GM12801 (cell line): ENCODE data around the gene SLC22A5.

Experiments
- TF ChIP-seq, protein P1 (sequence below): IDR thresholded peaks from one replicate; pipeline ENCODE4 v1.5.1; 2011; ENCODE audit warnings: control low read depth; ENCODE audit not compliant: insufficient read length; ENCODE audit errors: extremely low read depth

The SLC22A5 gene

DNA sequence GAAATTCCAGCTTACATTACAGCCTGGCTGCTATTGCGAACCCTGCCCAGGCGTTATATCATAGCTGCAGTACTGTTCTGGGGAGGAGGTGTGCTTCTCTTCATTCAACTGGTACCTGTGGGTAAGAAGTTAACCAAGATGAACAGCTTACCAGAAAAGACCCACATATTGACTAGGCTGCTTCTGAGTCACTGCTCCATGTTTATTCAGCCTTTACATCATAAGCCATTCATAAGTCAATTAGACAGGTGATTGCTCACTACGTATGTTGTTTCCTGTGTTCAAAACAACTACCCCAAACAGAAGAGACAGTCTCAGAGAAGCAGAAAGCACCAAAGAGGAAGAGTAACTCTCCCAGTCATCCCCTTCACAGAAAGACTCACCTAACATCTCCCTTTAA is 34.7 kb upstream of the SLC22A5 start:
- TF ChIP-seq, protein P1, sequence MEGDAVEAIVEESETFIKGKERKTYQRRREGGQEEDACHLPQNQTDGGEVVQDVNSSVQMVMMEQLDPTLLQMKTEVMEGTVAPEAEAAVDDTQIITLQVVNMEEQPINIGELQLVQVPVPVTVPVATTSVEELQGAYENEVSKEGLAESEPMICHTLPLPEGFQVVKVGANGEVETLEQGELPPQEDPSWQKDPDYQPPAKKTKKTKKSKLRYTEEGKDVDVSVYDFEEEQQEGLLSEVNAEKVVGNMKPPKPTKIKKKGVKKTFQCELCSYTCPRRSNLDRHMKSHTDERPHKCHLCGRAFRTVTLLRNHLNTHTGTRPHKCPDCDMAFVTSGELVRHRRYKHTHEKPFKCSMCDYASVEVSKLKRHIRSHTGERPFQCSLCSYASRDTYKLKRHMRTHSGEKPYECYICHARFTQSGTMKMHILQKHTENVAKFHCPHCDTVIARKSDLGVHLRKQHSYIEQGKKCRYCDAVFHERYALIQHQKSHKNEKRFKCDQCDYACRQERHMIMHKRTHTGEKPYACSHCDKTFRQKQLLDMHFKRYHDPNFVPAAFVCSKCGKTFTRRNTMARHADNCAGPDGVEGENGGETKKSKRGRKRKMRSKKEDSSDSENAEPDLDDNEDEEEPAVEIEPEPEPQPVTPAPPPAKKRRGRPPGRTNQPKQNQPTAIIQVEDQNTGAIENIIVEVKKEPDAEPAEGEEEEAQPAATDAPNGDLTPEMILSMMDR, result no peak

DNA sequence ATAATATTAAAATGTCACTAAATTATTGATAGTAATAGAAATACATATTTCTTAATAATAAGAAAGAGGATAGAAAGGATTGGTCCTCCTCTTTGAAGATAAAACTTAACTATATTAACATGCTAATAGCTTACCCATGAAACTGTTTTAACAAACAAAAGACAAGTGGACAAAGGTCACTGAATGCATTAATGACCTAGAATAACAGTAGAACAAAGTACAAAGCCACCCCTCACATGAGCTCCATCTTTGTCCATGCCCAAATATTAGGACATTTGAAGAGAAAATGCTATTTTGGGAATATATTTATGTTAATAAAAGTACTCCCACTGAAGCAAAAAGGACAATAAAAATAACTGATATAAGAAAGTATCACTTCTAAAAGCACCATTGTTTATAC is 34.1 kb upstream of the SLC22A5 start:
- TF ChIP-seq, protein P1, result no peak

DNA sequence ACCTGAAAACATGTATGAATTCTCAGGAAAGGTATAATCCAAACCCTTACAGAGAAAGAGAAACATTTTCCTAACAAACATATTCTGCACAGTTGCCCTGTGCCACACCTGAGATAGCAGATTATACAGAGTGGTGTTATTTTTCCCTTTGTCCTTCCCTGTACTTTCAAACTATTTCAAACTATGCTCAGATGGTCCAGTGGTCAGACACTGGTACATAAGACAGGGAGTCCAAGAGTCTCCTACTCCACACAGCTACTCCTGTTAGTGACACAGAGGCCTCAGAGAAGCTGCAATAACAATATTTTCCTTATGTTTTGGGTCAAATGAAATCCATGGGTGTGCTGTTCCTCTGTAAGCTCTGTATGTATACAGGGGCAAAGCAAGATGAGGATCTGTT is 30.0 kb upstream of the SLC22A5 start:
- TF ChIP-seq, protein P1, result no peak

DNA sequence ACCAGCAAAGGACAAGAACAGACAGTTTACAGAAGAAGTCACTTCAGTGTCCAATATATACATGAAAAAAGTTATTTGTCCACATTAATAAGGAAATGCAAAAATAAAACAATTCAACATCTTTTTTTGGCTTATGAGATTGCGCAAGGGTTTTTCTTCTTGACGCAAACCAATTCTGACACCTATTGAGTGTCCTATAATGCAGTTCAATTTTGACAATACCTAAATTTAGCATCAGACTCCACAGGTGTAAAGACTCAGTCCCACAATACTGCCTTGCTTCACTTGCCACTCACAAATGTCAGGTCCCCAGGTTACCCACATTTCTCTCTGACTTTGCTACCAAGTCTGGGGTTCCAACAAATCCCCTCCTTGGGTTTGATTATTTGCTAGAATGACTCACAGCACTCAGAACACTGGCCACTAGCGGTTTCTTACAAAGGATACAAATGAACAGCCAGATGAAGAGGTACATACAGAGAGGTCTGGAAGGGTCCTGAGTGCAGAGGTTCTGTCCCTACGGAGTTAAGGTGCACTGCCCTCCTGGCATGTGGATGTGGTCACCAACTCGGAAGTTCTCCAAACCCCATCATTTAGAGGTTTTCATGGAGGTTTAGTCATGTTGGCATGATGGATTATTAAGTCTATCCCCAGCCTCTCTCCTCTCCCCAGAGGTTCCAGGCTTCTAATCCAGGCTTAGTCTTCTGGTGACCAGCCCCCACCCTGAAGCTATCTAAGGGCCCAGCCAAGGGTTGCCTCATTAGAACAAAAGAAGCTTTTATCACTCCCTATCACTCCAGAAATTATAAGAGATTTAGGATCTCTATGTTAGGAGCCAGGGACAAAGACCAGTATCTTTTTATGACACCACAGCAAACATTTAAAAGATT is 27.0 kb upstream of the SLC22A5 start:
- TF ChIP-seq, protein P1, result no peak

DNA sequence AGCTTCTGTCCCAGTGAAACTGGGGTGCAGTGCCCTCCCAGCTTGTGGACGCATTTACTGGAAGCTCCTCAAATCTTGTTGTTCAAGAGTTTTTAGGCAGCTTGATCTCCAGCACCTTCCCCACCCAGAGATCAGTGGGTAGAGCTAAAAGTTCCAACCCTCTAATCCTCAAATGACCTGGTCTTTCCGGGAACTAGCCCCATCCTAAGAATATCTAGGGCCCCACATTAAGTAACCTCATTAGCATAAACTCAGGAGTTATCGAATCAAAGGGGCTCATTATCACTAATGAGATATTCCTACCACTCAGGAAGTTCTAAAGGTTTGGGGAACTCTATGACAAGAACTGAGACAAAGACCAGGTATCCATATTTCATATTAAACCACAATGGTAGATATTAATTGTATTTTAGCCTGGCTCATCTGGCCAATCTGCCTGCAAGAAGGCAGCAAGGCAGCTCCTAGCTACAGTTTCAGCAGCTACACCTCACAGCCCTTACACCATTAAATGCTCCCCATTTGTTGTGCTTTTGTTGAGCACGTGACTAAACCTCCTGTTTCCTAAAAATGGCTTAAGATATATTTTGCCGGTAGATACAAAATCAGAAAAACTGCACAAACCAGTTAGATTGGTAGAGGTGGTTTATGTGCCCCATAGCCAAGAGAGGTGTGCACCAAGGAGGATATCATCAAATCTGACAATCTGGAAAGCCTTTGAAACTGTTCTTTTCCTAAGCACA is 24.6 kb upstream of the SLC22A5 start:
- TF ChIP-seq, protein P1, result no peak

DNA sequence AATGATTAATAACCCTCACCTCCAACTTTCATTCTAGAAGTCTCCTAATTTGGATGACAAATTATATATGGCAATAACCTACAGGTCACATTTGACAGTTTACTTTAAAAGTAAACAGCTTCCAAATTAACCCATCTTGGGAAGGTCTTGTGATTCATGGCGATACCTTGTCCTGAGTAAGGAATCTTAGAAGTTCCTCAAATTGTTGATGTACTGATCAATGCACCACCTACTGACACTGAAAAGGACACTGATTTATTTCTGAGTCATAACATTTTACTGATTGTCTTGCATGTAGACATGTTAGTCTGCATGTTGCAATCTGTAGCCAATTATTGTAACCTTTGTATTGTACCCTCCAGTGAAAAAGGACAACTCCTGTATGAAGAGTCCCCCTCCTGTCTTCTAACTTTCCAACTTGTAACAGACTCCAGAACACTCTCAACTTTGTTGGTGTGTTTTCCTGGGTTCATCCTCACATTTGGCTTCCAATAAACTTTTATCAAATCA is 16.0 kb upstream of the SLC22A5 start:
- TF ChIP-seq, protein P1, result no peak

DNA sequence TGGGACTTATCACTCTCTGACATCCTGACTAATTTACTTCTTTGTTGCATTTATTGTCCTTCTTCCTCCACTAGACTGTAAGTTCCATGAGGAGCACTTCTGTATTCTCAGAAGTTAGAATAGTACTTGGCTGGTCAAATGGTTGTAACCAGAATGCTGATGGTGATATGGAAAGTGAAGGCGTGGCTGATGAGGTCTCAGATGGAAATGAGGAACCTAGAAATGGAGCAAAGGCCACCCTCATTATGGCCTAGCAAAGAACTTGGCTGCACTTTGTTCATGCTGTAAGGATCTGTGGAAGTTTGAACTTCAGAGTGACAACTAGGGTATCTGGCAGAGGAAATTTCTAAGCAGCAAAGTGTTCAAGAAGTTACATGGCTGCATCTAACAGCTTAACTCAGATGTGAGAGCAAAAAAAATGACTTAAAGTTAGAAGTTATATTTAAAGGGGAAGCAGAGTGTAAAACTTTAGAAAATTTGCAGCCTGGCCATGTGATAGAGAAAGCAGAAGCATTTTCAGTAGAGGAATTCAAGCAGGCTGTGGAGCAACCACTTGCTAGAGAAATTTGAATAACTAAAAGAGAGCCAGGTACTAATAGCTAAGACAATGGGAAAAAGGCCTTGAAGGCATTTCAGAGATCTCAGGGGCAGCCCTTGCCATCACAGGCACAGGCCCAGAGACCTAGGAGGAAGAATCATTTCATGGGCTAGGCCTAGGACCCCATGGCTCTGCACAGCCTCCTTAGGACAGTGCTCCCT is 14.9 kb upstream of the SLC22A5 start:
- TF ChIP-seq, protein P1, result no peak
